Memory B cell (primary cell): ENCODE results near the gene KRT4.
"Not testable (repeated sequence)": the region's sequence is repeated elsewhere in the genome, so short reads cannot be mapped to it uniquely, and the experiment has no call there.

ENCODE experiments used
- ATAC-seq: fragments of 150-1000 bp; cut with Tn5 transposase; 2 replicates; pipeline ENCODE4 v1.10.0; 2021; ENCODE audit warnings: low read depth, mild to moderate bottlenecking, moderate library complexity
- DNase-seq, 2 donors: peaks; one replicate each; pipeline ENCODE4 v3.0.0; 2022; ENCODE audit warnings: low spot score in 2 of 2
- H3K27ac Mint-ChIP-seq: one replicate; pipeline ENCODE4 v1.8.0; 2022; ENCODE audit warnings: mild to moderate bottlenecking, moderate library complexity, mixed read lengths
- H3K27me3 Mint-ChIP-seq: one replicate; pipeline ENCODE4 v1.8.0; 2022; ENCODE audit warnings: mixed read lengths
- H3K36me3 Mint-ChIP-seq: one replicate; pipeline ENCODE4 v1.8.0; 2022; ENCODE audit warnings: mild to moderate bottlenecking, mixed read lengths
- H3K4me1 Mint-ChIP-seq: one replicate; pipeline ENCODE4 v1.8.0; 2022; ENCODE audit warnings: mixed read lengths
- H3K4me3 Mint-ChIP-seq: one replicate; pipeline ENCODE4 v1.8.0; 2022; ENCODE audit warnings: mild to moderate bottlenecking, moderate library complexity, mixed read lengths
- H3K9me3 Mint-ChIP-seq: one replicate; pipeline ENCODE4 v1.8.0; 2022; ENCODE audit warnings: mixed read lengths

KRT4 gene

GRCh38 chr12:52800259-52800917 is 13.5 kb downstream of the KRT4 start:
- Mint-ChIP-seq H3K9me3 (no peaks in the 10 kb centered on the region), H3K4me3 (no peak overlapping the region), H3K27me3 (peaks cover 17% of the 10 kb centered on the region), H3K4me1 (no peaks in the 10 kb centered on the region), H3K27ac (no peak overlapping the region), H3K36me3 (no peaks in the 10 kb centered on the region)
- no peak for DNase-seq
- no peak for ATAC-seq

GRCh38 chr12:52799505-52800211 is 14.3 kb downstream of the KRT4 start:
- Mint-ChIP-seq H3K27me3 (peaks cover 17% of the 10 kb centered on the region), H3K9me3 (no peaks in the 10 kb centered on the region), H3K4me1 (no peaks in the 10 kb centered on the region), H3K4me3 (no peak overlapping the region), H3K36me3 (no peaks in the 10 kb centered on the region), H3K27ac (no peak overlapping the region)
- no peak for ATAC-seq
- DNase-seq, result no peak

DNA sequence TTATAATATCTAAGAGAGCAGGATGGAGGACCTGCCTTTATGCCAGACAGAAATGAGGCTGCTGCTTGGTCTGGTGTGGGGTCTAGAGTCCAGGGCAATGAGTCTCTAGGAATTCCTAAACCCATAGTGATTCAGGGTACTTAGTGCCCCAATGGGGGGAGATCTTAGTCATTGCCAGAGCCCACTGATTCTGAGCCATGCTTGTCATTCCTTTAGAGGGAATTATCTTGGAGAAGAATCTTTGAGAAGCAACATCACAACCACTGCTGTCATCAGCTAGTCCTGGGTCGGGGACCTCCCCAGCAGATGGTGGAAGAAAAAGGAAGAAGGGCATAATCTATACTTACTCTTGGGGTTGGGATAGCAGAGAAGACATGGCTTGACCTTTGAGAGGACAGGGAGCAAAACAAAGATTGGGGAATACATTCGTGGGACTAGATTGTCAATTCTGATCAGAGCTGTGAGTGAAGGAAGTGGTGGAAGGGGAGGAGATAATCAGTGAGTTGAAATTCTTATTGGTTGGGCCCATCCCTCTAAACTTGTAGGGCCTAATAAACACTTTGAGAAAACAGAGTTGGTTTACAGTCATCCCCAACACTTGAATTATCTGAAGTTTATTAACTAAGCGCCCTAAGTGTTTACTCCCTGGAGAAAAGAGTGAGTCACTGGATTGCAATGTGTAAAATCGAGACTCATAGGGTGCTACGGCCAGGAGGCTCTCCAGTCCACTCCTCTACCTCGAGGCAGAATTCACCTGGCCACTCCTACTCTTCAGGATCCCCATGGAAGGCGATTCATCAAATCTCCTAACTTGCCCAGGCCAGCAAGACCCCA is 15.0 kb downstream of the KRT4 start:
- DNase-seq, result no peak
- H3K4me1 Mint-ChIP-seq, result no peaks in the 10 kb centered on the region
- no peaks in the 10 kb centered on the region for H3K36me3 Mint-ChIP-seq
- no peaks in the 10 kb centered on the region for H3K9me3 Mint-ChIP-seq
- H3K27ac Mint-ChIP-seq, result no peak overlapping the region
- no peak for ATAC-seq
- peaks cover 17% of the 10 kb centered on the region for H3K27me3 Mint-ChIP-seq
- H3K4me3 Mint-ChIP-seq, result no peak overlapping the region

GRCh38 chr12:52798003-52798670 is 15.8 kb downstream of the KRT4 start:
- Mint-ChIP-seq H3K9me3 (no peaks in the 10 kb centered on the region), H3K4me3 (no peak overlapping the region), H3K36me3 (no peaks in the 10 kb centered on the region), H3K27me3 (peaks cover 17% of the 10 kb centered on the region), H3K4me1 (no peaks in the 10 kb centered on the region), H3K27ac (no peak overlapping the region)
- ATAC-seq (no peak), DNase-seq (no peak)

DNA sequence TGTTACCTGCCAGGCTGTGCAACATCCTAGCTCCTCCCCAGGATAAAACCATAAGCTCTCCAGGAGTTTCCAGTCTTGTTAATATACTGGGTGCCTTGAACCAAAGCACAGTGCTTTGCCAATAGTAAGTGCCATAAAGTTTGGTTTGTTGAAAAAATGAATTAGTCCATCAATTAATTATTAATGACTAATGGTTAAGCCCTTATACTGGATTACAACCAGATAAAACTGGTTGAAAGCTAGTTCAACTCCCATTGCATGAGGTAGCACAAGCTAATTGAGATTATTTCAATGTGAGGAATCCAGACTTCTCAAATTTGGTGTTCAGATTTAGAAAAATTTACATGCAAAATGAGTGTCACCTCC is 16.4 kb downstream of the KRT4 start:
- Mint-ChIP-seq H3K36me3 (no peaks in the 10 kb centered on the region), H3K4me1 (no peaks in the 10 kb centered on the region), H3K27ac (no peak overlapping the region), H3K9me3 (no peaks in the 10 kb centered on the region), H3K27me3 (peaks cover 18% of the 10 kb centered on the region), H3K4me3 (no peak overlapping the region)
- ATAC-seq (no peak), DNase-seq (no peak)

GRCh38 chr12:52796839-52797528 is 16.9 kb downstream of the KRT4 start:
- DNase-seq (no peak), ATAC-seq (no peak)
- Mint-ChIP-seq H3K36me3 (no peaks in the 10 kb centered on the region), H3K4me1 (no peaks in the 10 kb centered on the region), H3K27me3 (peaks cover 16% of the 10 kb centered on the region), H3K27ac (no peak overlapping the region), H3K4me3 (no peak overlapping the region), H3K9me3 (no peaks in the 10 kb centered on the region)

- H3K4me3 Mint-ChIP-seq, result no peak overlapping the region
- H3K4me1 Mint-ChIP-seq, result no peaks in the 10 kb centered on the region
- no peaks in the 10 kb centered on the region for H3K9me3 Mint-ChIP-seq
- peaks cover 18% of the 10 kb centered on the region for H3K27me3 Mint-ChIP-seq
- no peak for ATAC-seq
- H3K27ac Mint-ChIP-seq, result no peak overlapping the region
- H3K36me3 Mint-ChIP-seq, result no peaks in the 10 kb centered on the region
- DNase-seq, result no peak
Measured at GRCh38 chr12:52796429-52796794, 17.5 kb downstream of the KRT4 start.

DNA sequence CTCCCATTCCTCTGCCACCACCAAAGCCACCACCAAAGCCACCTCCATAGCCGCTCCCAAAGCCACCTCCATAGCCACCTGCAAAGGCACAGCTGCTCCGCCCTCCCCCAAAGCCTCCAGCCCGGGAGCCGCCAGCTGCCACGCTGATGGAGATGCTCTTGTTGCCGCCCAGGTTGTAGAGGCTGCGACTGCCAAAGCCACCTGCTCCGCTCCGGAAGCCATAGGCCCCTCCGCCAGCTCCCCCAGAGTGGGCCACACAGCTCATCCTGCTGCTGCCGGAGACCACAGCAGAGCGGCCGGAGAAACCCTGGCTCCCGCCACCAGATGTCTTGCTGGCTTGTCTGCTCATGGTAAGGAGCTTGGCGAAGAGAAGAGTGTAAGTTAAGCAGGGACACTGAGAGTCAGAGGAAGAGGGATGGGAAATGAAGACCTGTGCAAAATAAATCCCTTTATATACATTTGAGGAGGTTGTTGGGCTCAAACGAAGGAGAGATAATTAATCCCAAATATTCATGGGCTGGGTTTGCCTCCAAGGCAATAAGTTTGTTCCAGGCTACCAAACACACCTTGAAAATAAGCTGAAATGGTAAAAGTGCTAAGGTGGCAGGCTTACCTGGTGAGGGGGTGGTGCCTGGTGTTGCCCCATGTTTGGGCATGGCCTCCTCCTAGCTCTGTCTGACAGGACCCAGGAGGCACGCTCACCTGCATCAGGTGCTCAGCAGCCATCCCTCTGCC is 18.1 kb downstream of the KRT4 start, which contains the start of gene KRT3:
KRT3 (minus strand) TSS at position 424 of the 735 bp plus-strand sequence; CDS start at position 349, 75 bp downstream.
- ATAC-seq (no peak), DNase-seq (no peak)
- Mint-ChIP-seq H3K9me3 (no peaks in the 10 kb centered on the region), H3K27me3 (peaks cover 18% of the 10 kb centered on the region), H3K36me3 (no peaks in the 10 kb centered on the region), H3K4me3 (no peak within 1 kb of the TSS), H3K27ac (no peak within 1 kb of the TSS), H3K4me1 (no peaks in the 10 kb centered on the region)

DNA sequence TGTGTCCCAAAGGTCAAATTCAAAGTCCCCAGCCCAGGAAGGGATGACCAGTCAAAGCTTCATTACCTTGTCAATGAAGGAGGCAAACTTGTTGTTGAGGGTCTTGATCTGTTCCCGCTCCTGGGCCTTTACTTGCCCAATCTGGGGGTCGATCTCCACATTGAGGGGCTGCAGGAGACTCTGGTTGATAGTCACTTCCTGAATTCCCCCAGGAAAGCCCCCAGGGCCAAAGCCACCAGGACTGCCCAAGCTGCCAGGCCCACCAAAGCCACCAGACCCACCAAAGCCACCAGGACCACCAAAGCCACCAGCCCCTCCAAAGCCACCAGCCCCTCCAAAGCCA is 18.6 kb downstream of the KRT4 start:
- not testable (repeated sequence) for H3K4me1 Mint-ChIP-seq, H3K27ac Mint-ChIP-seq, H3K36me3 Mint-ChIP-seq, H3K4me3 Mint-ChIP-seq, ATAC-seq, H3K9me3 Mint-ChIP-seq, DNase-seq
- peaks cover 21% of the 10 kb centered on the region for H3K27me3 Mint-ChIP-seq

- no peak for DNase-seq
- Mint-ChIP-seq H3K4me3 (no peak overlapping the region), H3K27ac (no peak overlapping the region), H3K9me3 (no peaks in the 10 kb centered on the region), H3K4me1 (no peaks in the 10 kb centered on the region), H3K27me3 (peaks cover 17% of the 10 kb centered on the region), H3K36me3 (no peaks in the 10 kb centered on the region)
- ATAC-seq, result no peak
Measured at GRCh38 chr12:52794479-52795331, 19.2 kb downstream of the KRT4 start.

DNA sequence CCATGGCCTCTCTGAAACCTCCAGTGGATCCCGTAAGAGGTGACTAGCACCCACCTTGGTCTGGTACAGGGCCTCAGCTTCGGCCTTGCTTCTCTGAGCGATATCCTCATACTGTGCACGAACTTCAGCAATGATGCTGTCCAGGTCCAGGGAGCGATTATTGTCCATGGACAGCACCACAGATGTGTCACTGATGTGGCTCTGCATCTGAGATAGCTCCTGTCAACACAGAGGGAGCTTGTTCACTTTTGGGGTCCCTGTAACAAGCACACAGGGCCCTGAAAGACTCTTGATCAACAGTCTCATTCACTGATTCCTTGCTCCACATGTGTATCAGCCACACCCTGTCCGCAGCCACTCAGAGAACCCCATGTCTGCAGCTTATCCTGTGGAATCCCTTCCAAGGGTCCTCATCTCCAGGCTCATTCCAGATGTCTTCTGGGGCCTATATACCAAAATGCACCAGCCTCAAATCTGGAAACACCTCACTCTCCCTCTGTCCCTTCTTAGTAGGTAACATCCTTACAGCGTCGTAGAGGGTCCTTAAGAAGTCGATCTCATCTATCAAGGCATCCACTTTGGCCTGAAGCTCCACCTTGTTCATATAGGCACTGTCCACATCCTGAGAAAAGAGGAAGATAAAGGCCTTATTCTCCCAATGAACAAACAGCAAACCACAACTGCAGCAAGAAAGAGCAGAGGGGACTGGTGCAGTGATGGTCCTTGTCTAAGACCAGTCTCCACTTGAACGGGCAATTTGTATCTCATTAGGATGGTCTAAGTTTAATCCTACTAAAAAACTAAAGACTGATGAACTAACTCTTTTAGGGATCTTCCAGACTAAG is 21.5 kb downstream of the KRT4 start:
- no peaks in the 10 kb centered on the region for H3K36me3 Mint-ChIP-seq
- peaks cover 24% of the 10 kb centered on the region for H3K27me3 Mint-ChIP-seq
- no peak for DNase-seq
- no peak overlapping the region for H3K4me3 Mint-ChIP-seq
- no peak overlapping the region for H3K27ac Mint-ChIP-seq
- no peaks in the 10 kb centered on the region for H3K9me3 Mint-ChIP-seq
- ATAC-seq, result no peak
- peaks cover 3% of the 10 kb centered on the region for H3K4me1 Mint-ChIP-seq
